SK-N-SH treated with all-trans-retinoic acid at 6 μM for 48 hours (cell line): Measurements from ENCODE around the gene MYH14.
"Not testable (repeated sequence)": the region's sequence is repeated elsewhere in the genome, so short reads cannot be mapped to it uniquely, and the experiment has no call there.

Experiments
- ATAC-seq: fragments of 200-7000 bp; cut with Tn5 transposase; 3 replicates; pipeline ENCODE4 v1.9.1; 2020; ENCODE audit warnings: mild to moderate bottlenecking, moderate library complexity
- BACH2 ChIP-seq: fragments of 250-450 bp; sonication (Bioruptor Pico); IDR thresholded peaks from 2 replicates; pipeline ENCODE4 v1.9.0; 2021; ENCODE audit warnings: mild to moderate bottlenecking, borderline replicate concordance
- CSDC2 ChIP-seq: fragments of 250-450 bp; sonication (Bioruptor Pico); IDR thresholded peaks from 2 replicates; pipeline ENCODE4 v1.5.0; 2020; ENCODE audit warnings: mild to moderate bottlenecking, moderate library complexity
- ESRRG ChIP-seq: fragments of 250-450 bp; sonication (Bioruptor Pico); IDR thresholded peaks from 2 replicates; pipeline ENCODE4 v1.6.1; 2021; ENCODE audit warnings: mild to moderate bottlenecking
- GLIS3 ChIP-seq: fragments of 250-450 bp; sonication (Bioruptor Pico); IDR thresholded peaks from 2 replicates; pipeline ENCODE4 v1.5.0; 2020; ENCODE audit warnings: mild to moderate bottlenecking, moderate library complexity
- OSR1 ChIP-seq: fragments of 250-450 bp; sonication (Bioruptor Pico); IDR thresholded peaks from 2 replicates; pipeline ENCODE4 v1.8.0; 2022; ENCODE audit warnings: moderate library complexity, mild to moderate bottlenecking, inconsistent platforms
- PPARA ChIP-seq: fragments of 250-450 bp; sonication (Bioruptor Pico); IDR thresholded peaks from 2 replicates; pipeline ENCODE4 v1.5.0; 2020; ENCODE audit warnings: mild to moderate bottlenecking, borderline replicate concordance
- SNAI2 ChIP-seq: fragments of 250-450 bp; sonication (Bioruptor Pico); IDR thresholded peaks from 2 replicates; pipeline ENCODE4 v1.5.0; 2020; ENCODE audit warnings: mild to moderate bottlenecking, moderate library complexity
- TCF4 ChIP-seq: fragments of 250-450 bp; sonication (Bioruptor Pico); IDR thresholded peaks from 2 replicates; pipeline ENCODE4 v1.8.0; 2021; ENCODE audit warnings: mild to moderate bottlenecking, moderate library complexity, borderline replicate concordance
- TOX ChIP-seq: fragments of 250-450 bp; sonication (Bioruptor Pico); IDR thresholded peaks from 2 replicates; pipeline ENCODE4 v1.8.0; 2021; ENCODE audit warnings: mild to moderate bottlenecking, moderate library complexity, borderline replicate concordance
- ZC3H10 ChIP-seq: fragments of 250-450 bp; sonication (Bioruptor Pico); IDR thresholded peaks from 2 replicates; pipeline ENCODE4 v1.5.1; 2021; ENCODE audit warnings: mild to moderate bottlenecking, moderate library complexity
- ZFP3 ChIP-seq: fragments of 250-450 bp; sonication (Bioruptor Pico); IDR thresholded peaks from 2 replicates; pipeline ENCODE4 v1.5.0; 2020; ENCODE audit warnings: mild to moderate bottlenecking, moderate library complexity
- ZFP30 ChIP-seq: fragments of 450-650 bp; formaldehyde crosslinking; IDR thresholded peaks from 2 replicates; pipeline ENCODE4 v1.5.0; 2022; ENCODE audit warnings: mild to moderate bottlenecking, moderate library complexity
- ZNF565 ChIP-seq: fragments of 450-650 bp; formaldehyde crosslinking; conservative IDR thresholded peaks from 2 replicates; pipeline ENCODE4 v1.5.0; 2020; ENCODE audit warnings: low read depth, mild to moderate bottlenecking, moderate library complexity
- ZNF70 ChIP-seq: fragments of 450-650 bp; formaldehyde crosslinking; IDR thresholded peaks from 2 replicates; pipeline ENCODE4 v1.5.0; 2020; ENCODE audit warnings: mild to moderate bottlenecking, moderate library complexity
- ZNF8 ChIP-seq: fragments of 450-650 bp; formaldehyde crosslinking; IDR thresholded peaks from 2 replicates; pipeline ENCODE4 v1.5.0; 2020; ENCODE audit warnings: mild to moderate bottlenecking, moderate library complexity
- TF ChIP-seq, protein P1 (sequence below): fragments of 250-450 bp; sonication (Bioruptor Pico); IDR thresholded peaks from 2 replicates; pipeline ENCODE4 v1.5.0; 2020; ENCODE audit warnings: mild to moderate bottlenecking, moderate library complexity
- TF ChIP-seq, protein P2 (sequence below): fragments of 250-450 bp; sonication (Bioruptor Pico); IDR thresholded peaks from 2 replicates; pipeline ENCODE4 v1.8.0; 2021; ENCODE audit warnings: low read depth, mild to moderate bottlenecking, moderate library complexity, borderline replicate concordance
- TF ChIP-seq, protein P3 (sequence below): fragments of 250-450 bp; sonication (Bioruptor Pico); IDR thresholded peaks from 2 replicates; pipeline ENCODE4 v1.5.1; 2020; ENCODE audit warnings: low read depth, mild to moderate bottlenecking, moderate library complexity
- TF ChIP-seq, protein P4 (sequence below): fragments of 250-450 bp; sonication (Bioruptor Pico); IDR thresholded peaks from 2 replicates; pipeline ENCODE4 v1.5.1; 2021; ENCODE audit warnings: mild to moderate bottlenecking, moderate library complexity

The MYH14 gene

DNA sequence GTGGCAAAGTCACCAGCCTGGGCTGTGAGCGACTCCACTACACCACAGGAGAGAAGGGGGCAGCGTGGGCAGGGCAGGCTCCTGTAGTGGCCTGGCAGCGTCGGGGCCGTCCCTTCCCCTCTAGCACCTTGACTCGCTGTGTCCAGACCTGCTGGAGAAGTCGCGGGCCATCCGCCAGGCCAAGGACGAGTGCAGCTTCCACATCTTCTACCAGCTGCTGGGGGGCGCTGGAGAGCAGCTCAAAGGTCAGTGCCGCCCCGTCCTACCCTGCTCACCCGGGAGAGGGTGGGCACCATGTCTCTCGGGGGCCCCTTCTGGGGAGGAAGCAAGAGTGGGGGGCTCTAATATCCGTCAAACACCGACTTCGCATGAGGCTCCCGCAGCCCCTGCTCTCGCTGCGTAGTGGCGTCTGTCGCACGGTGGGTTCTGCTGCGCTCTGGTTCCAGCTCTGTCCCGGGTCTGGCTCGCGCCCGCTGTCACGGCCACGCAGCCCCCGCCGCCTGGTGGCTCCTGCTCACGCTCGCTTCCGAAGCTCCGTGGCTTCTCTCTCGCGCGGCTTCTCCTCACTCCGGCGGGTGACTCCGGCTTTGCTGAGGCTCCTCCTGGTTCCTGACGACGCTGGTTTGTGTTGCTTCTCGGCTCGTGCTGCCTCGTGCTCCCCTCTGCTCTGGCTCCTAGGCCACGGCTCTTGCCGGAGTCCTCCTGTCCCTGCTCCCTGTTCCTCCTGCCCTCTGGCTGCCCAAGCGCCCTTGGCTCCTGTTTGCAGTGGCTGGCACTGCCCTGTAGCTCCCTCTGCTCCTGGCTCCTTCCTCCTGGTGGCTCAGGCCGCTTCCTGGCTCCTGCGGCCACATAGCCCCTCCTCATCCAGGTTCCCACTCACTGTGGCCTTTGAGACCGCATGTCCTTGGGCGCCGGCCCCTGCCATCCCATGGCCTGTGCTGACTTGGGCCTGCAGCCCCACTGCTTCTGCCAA, 27.2 kb downstream of the MYH14 start:
- ATAC-seq: peak; percentile 50
- TF ChIP-seq ZC3H10 (CRISPR knock-in tag) (no peak), ZFP30 (CRISPR knock-in tag) (no peak), GLIS3 (CRISPR knock-in tag) (no peak), CSDC2 (CRISPR knock-in tag) (no peak), ZNF8 (CRISPR knock-in tag) (no peak), ZNF565 (CRISPR knock-in tag) (no peak), ZNF70 (no peak), TCF4 (CRISPR knock-in tag) (no peak), OSR1 (CRISPR knock-in tag) (no peak), BACH2 (CRISPR knock-in tag) (no peak)
- TF ChIP-seq, protein P1, sequence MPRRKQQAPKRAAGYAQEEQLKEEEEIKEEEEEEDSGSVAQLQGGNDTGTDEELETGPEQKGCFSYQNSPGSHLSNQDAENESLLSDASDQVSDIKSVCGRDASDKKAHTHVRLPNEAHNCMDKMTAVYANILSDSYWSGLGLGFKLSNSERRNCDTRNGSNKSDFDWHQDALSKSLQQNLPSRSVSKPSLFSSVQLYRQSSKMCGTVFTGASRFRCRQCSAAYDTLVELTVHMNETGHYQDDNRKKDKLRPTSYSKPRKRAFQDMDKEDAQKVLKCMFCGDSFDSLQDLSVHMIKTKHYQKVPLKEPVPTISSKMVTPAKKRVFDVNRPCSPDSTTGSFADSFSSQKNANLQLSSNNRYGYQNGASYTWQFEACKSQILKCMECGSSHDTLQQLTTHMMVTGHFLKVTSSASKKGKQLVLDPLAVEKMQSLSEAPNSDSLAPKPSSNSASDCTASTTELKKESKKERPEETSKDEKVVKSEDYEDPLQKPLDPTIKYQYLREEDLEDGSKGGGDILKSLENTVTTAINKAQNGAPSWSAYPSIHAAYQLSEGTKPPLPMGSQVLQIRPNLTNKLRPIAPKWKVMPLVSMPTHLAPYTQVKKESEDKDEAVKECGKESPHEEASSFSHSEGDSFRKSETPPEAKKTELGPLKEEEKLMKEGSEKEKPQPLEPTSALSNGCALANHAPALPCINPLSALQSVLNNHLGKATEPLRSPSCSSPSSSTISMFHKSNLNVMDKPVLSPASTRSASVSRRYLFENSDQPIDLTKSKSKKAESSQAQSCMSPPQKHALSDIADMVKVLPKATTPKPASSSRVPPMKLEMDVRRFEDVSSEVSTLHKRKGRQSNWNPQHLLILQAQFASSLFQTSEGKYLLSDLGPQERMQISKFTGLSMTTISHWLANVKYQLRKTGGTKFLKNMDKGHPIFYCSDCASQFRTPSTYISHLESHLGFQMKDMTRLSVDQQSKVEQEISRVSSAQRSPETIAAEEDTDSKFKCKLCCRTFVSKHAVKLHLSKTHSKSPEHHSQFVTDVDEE (CRISPR knock-in tag): no peak
- TF ChIP-seq, protein P2, sequence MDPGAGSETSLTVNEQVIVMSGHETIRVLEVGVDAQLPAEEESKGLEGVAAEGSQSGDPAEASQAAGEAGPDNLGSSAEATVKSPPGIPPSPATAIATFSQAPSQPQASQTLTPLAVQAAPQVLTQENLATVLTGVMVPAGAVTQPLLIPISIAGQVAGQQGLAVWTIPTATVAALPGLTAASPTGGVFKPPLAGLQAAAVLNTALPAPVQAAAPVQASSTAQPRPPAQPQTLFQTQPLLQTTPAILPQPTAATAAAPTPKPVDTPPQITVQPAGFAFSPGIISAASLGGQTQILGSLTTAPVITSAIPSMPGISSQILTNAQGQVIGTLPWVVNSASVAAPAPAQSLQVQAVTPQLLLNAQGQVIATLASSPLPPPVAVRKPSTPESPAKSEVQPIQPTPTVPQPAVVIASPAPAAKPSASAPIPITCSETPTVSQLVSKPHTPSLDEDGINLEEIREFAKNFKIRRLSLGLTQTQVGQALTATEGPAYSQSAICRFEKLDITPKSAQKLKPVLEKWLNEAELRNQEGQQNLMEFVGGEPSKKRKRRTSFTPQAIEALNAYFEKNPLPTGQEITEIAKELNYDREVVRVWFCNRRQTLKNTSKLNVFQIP (CRISPR knock-in tag): no peak
- TF ChIP-seq, protein P3, sequence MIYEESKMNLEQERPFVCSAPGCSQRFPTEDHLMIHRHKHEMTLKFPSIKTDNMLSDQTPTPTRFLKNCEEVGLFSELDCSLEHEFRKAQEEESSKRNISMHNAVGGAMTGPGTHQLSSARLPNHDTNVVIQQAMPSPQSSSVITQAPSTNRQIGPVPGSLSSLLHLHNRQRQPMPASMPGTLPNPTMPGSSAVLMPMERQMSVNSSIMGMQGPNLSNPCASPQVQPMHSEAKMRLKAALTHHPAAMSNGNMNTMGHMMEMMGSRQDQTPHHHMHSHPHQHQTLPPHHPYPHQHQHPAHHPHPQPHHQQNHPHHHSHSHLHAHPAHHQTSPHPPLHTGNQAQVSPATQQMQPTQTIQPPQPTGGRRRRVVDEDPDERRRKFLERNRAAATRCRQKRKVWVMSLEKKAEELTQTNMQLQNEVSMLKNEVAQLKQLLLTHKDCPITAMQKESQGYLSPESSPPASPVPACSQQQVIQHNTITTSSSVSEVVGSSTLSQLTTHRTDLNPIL (CRISPR knock-in tag): no peak
- TF ChIP-seq, protein P4, sequence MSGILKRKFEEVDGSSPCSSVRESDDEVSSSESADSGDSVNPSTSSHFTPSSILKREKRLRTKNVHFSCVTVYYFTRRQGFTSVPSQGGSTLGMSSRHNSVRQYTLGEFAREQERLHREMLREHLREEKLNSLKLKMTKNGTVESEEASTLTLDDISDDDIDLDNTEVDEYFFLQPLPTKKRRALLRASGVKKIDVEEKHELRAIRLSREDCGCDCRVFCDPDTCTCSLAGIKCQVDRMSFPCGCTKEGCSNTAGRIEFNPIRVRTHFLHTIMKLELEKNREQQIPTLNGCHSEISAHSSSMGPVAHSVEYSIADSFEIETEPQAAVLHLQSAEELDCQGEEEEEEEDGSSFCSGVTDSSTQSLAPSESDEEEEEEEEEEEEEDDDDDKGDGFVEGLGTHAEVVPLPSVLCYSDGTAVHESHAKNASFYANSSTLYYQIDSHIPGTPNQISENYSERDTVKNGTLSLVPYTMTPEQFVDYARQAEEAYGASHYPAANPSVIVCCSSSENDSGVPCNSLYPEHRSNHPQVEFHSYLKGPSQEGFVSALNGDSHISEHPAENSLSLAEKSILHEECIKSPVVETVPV (CRISPR knock-in tag): no peak

DNA sequence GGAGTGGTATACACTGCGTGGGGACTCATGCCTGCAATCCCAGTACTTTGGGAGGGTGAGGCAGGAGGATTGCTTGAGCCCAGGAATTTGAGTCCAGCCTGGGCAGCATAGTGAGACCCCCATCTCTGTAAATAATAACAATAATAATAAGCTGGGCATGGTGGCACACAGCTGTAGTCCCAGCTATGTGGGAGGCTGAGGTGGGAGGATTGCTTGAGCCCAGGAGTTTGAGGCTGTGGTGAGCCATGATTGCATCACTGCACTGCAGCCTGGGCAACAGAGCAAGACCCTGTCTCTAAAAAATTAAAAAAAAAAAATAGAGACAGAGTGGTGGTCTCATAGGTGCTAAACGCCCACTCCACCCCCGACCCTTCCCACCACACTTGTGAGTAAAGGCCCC, 28.0 kb downstream of the MYH14 start:
- not testable (repeated sequence) for ATAC-seq

DNA sequence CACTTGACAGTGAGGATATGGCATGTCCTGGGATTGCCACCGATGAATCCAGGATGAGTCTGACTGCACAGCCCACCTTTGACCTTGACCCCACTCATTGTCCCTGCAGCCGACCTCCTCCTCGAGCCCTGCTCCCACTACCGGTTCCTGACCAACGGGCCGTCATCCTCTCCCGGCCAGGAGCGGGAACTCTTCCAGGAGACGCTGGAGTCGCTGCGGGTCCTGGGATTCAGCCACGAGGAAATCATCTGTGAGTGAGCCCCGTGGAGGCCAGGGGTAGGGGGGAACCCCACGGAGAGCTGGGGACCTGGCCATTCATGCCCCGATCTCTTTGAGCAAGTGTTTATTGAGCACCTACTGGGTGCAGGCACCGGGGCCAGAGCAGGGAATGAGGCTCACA, 28.4 kb downstream of the MYH14 start:
- TF ChIP-seq TOX (CRISPR knock-in tag): no peak
- no peak for TF ChIP-seq TCF4 (CRISPR knock-in tag)
- TF ChIP-seq, protein P4 (CRISPR knock-in tag): no peak
- no peak for TF ChIP-seq ZNF565 (CRISPR knock-in tag)
- TF ChIP-seq ZFP3: no peak
- TF ChIP-seq ZNF8 (CRISPR knock-in tag): no peak
- no peak for TF ChIP-seq ESRRG (CRISPR knock-in tag)
- ATAC-seq: no peak

DNA sequence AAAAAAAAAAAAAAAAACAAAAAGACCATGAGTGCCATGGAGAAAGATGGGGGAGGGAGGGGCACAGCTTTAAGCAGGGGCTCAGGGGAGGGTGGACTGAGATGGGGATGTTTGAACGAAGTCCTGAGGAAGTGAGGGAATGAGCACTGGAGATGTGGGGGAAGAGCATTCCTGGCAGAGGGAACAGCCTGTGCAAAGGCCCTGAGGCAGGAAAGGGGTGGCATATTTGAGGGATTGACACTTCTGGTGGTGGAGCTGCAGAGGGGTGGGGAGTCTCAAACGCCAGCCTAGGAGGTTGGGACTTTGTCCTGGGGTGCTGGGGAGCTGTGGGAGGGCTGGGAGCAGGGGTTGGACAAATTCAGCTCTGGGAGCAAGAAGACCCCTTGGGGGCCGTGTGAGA, 29.2 kb downstream of the MYH14 start:
- ATAC-seq: no peak
- no peak for TF ChIP-seq ZFP3
- no peak for TF ChIP-seq OSR1 (CRISPR knock-in tag)
- TF ChIP-seq TCF4 (CRISPR knock-in tag): no peak
- no peak for TF ChIP-seq ZNF565 (CRISPR knock-in tag)
- no peak for TF ChIP-seq SNAI2
- no peak for TF ChIP-seq ZC3H10 (CRISPR knock-in tag)
- TF ChIP-seq PPARA: no peak
- TF ChIP-seq TOX (CRISPR knock-in tag): no peak
- TF ChIP-seq, protein P1 (CRISPR knock-in tag): no peak
